C4-2B (cell line): Measurements from ENCODE around the gene FRMD1.

Experiments
- H3K27ac ChIP-seq: fragments of 450-650 bp; 2 replicates; pipeline ENCODE4 v1.5.1; 2017
- CTCF ChIP-seq: fragments of 450-650 bp; conservative IDR thresholded peaks from 2 replicates; pipeline ENCODE4 v1.5.1; 2017; ENCODE audit warnings: mild to moderate bottlenecking
- ZFX ChIP-seq: fragments of 450-650 bp; IDR thresholded peaks from 2 replicates; pipeline ENCODE4 v1.6.1; 2017

FRMD1 gene

GRCh38 chr6:168045706-168046620 is 33.0 kb downstream of the FRMD1 start:
- TF ChIP-seq CTCF = no peak
- no peak overlapping the region for H3K27ac ChIP-seq

GRCh38 chr6:168045141-168045691 is 33.8 kb downstream of the FRMD1 start:
- no peak overlapping the region for H3K27ac ChIP-seq
- TF ChIP-seq ZFX (no peak), CTCF (no peak)

- H3K27ac ChIP-seq = no peak overlapping the region
- TF ChIP-seq CTCF (no peak), ZFX (no peak)
These were observed 34.4 kb downstream of the FRMD1 start for GRCh38 chr6:168044521-168045130.

GRCh38 chr6:168043848-168044415 is 35.1 kb downstream of the FRMD1 start:
- no peak overlapping the region for H3K27ac ChIP-seq
- TF ChIP-seq ZFX (no peak), CTCF (no peak)

GRCh38 chr6:168043193-168043847 is 35.7 kb downstream of the FRMD1 start:
- H3K27ac ChIP-seq = no peak overlapping the region
- TF ChIP-seq ZFX (no peak), CTCF (no peak)

GRCh38 chr6:168042426-168043192 is 36.4 kb downstream of the FRMD1 start:
- TF ChIP-seq CTCF = no peak
- no peak for TF ChIP-seq ZFX
- H3K27ac ChIP-seq = no peak overlapping the region
